Stimulated activated CD8-positive, alpha-beta memory T cell treated with anti-CD3 and anti-CD28 coated beads, Interleukin-12 subunit alpha, Interleukin-12 subunit beta, amount 100 ng/mL, for 1 hour (primary cell): ENCODE results near the gene HYAL2.
A peak's percentile ranks its signal among the peaks of the same experiment; 100 is the strongest.
"Not testable (repeated sequence)": the region's sequence is repeated elsewhere in the genome, so short reads cannot be mapped to it uniquely, and the experiment has no call there.

Experiments used
- DNase-seq: peaks from one replicate; pipeline ENCODE4 v3.0.0-alpha.2; 2020; ENCODE audit warnings: low read depth

HYAL2 gene

DNA sequence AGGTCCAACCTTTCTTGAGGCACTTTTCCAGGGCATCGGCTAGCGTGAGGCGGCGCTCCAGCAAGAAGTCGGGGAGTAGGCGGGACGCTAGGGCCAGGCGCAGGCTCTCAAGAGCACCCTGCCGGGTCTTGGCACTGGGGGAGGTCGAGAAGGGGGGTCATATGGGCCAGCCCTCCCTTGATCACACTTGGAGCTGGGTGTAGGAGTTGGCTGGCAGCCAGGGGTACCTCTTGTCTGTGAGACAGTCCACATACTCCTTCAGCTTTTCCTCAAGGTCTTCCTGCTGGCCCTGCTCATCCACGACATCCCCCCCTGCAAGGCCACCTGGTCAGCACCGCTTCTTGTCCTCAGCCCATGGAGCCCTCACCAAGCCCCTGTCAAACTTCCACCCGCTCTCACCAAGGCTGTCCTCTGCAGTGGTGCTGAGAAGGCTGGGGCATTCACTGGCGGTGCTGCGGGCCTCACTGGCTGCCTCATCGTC is 32.3 kb downstream of the HYAL2 start:
- no peak for DNase-seq

- DNase-seq = no peak
Observed at GRCh38 chr3:50289130-50289529, 33.4 kb downstream of the HYAL2 start.

DNA sequence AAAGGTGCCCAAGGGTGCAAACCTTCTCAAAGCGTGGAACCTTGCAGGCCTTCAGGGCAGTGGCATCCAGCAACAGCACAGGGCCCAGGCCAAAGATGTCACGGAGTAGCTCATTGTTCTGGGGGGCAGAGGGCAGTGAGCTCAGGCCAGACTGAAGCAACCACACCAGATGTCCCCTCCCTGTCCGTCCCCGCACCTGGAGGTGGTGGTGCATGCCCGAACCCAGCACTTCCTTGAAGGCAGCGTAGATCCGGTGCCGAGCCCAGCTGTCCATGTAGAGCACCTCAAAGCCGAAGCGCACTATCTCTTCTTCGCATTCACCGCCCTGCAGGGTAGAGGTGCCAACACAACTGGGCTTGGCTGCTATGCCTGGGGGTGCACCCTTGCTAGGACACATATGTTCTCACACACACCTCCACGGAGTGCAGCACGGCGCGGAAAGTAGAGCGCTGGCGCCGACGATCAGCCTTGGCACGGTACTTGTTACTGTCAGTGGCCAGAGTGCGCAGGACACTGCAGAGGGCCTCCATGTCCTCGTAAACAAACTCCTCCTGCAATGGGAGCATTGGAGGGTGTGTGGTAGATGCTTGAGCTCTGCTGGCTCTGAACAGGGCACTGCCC is 34.0 kb downstream of the HYAL2 start:
- no peak for DNase-seq

DNA sequence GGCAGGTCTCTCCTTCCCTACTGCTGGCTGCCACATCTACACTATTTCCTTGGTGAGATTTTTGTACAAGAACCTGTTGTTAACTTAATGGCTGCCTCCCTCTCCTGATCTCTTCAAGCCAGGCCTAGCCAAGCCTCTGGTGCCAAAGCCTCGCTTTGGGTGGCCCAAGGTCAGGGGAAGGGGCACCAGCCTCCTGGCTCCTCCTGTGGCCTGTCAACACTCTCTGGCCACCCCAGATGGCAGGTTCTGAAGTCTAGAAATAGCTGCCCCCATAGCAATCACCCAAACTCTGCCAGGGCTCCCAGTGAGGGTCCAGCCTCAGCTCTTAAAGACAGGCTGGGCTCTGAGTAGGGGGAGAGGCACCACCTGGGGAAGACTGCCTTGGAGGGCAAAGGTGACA is 35.3 kb downstream of the HYAL2 start:
- no peak for DNase-seq

DNA sequence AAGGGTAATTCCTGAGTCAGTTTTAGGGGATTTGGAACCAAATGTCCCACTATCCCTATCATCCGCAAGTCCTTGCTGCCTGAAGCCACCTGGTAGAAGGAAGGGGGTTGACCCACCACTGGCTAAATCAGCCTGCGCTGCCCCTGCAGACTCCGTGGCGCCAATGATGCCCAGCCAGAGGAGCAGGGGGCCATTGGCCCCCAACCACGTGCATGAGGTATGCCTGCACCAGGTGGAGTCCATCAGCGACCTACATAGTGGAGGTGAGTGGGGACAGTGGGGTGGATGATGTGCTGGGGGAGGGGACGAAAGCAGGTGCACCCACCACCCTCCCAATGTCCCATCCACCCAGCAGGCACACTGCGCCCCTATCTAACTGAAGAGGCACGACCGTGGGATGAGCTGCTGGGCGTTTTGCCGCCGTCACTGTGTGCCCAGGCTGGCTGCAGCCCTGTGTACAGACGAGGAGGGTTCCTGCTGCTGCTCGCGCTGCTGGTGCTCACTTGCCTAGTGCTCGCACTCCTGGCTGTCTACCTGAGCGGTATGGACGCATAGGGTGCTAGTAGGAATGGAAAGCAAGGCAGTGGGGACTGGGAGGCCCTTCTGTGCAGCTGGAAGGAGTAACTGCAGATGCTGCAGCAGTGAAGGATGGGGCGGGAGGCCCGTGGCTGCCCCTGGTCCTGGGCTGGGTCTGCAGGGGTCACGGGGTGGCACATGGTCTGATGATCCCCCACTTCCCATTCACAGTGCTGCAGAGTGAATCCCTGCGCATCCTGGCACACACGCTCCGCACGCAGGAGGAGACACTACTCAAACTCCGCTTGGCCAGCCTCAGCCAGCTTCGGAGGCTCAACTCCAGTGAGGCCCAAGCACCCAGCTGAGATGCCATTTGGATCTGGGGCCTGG is 36.0 kb downstream of the HYAL2 start:
- DNase-seq = no peak

- not testable (repeated sequence) for DNase-seq
Observed at GRCh38 chr3:50284121-50284520, 38.4 kb downstream of the HYAL2 start.

- DNase-seq = no peak
Observed at GRCh38 chr3:50279255-50280016, 43.1 kb downstream of the HYAL2 start.

DNA sequence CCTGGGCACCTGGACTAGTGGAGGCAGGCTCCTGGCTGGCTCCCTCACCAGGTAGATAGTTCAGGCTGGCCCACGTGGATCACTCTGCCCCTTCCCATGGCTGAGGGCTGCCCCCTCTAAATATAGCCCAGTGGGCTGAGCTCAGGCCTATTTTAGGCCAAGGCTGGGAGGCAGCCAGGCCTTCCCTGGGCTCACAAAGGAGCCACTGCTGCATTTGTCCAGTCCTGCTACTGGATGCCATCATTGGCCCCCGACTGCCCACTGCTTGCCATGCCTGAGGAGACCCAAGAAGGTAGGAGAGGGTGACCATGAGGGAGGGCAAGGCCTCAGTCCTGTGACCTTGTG is 43.7 kb downstream of the HYAL2 start, which contains the start of gene LSMEM2:
Gene LSMEM2, plus strand, starts transcription at position 208 of the 345 bp plus-strand sequence. Its CDS starts 27 bp downstream, at position 235.
- no peak for DNase-seq

DNA sequence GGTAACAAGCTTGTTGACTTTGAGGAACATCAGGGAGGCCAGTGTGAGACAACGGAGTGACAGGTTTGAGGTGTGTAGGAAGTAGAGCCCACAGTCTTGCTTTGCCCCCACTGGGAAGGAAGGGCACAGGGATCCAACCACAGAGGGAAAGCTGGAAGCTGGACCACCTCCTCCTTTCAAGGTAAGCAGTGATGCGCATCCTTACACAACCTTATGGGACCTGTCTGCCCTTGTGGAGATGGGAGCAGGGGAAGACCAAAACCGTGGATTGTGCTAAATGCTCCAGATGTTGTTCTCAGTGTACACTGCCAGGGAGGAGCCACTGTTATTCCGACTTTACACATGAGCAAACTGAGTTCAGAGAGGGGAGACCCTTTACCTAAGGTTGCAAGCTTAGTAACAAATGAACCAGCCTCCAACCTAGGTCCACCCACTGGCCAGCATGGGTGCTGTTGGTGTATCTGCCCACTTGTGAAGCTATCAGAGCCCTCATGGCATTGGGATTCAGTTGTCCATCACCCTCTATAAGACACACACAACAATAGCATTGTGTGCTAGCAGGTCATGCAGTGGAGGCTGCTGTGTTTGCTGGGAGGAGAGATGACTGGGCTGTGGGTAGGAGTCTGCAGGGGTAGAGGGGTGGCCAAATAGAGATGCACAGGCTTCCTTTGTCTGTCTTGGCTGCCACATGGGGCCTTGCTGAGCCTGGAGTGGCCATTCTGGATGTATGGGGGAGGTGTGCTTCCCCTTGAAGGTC is 44.2 kb downstream of the HYAL2 start:
- no peak for DNase-seq

DNA sequence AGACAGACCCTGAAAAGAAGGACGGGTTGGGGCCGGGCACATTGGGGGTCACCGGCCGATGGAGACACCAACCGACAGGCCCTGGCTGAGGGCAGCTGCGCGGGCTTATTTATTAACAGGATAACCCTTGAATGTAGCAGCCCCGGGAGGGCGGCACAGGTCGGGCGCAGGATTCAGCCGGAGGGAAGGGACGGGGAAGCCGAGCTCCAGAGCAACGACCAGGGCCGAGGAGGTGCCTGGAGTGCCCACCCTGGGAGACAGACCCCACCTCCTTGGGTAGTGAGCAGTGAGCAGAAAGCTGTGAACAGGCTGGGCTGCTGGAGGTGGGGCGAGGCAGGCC is 45.8 kb downstream of the HYAL2 start:
- DNase-seq = no peak

DNA sequence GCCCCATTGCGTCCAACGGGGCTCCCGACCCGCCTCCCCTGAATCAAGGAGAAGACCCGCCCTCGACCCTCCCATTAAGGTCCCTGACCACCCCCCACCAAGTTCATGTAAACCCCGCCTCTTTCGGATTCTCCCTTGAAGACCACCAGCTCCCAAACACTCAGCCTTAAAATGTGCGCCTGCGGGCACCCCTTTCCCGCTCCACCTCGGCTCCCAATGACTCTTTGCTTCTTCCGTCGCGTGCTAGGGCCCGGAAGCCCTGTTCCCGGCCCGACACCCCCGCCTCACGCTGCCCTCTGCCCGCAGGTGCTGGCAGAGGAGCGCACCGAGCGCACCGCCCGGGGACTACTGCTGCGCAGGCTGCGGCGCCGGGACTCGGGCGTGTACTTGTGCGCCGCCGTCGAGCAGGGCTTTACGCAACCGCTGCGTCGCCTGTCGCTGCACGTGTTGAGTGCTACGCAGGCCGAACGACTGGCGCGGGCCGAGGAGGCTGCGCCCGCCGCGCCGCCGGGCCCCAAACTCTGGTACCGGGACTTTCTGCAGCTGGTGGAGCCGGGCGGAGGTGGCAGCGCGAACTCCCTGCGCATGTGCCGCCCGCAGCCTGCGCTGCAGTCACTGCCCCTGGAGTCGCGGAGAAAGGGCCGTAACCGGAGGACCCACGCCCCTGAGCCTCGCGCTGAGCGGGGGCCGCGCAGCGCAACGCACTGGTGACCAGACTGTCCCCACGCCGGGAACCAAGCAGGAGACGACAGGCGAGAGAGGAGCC is 46.4 kb downstream of the HYAL2 start:
- DNase-seq = no peak

- no peak for DNase-seq
Observed at GRCh38 chr3:50275141-50275995, 47.2 kb downstream of the HYAL2 start.

DNA sequence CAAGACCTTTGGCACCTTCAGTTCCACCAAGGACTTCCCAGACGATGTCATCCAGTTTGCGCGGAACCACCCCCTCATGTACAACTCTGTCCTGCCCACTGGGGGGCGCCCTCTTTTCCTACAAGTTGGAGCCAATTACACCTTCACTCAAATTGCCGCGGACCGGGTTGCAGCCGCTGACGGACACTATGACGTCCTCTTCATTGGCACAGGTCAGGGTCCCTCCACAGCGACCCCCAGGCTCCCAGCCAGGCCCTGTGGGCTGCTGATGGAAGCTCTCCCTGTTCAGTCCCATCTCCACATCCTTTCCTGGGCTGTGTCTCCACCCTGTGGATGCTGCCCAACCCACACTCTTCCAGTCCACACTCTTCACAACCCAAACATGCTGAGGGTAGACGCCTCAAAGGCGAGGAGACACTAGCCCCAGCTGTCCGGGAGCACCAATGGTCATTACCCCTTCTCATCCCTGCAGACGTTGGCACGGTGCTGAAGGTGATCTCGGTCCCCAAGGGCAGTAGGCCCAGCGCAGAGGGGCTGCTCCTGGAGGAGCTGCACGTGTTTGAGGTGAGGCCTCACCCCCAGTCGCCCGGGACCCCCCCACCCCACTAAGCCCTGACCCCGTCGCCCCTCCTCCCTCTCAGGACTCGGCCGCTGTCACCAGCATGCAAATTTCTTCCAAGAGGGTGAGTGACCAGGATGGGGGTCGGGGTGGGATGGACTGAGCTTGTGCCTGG is 48.0 kb downstream of the HYAL2 start:
- DNase-seq = peak; percentile 59

GRCh38 chr3:50273689-50274065 is 48.9 kb downstream of the HYAL2 start:
- DNase-seq = no peak

DNA sequence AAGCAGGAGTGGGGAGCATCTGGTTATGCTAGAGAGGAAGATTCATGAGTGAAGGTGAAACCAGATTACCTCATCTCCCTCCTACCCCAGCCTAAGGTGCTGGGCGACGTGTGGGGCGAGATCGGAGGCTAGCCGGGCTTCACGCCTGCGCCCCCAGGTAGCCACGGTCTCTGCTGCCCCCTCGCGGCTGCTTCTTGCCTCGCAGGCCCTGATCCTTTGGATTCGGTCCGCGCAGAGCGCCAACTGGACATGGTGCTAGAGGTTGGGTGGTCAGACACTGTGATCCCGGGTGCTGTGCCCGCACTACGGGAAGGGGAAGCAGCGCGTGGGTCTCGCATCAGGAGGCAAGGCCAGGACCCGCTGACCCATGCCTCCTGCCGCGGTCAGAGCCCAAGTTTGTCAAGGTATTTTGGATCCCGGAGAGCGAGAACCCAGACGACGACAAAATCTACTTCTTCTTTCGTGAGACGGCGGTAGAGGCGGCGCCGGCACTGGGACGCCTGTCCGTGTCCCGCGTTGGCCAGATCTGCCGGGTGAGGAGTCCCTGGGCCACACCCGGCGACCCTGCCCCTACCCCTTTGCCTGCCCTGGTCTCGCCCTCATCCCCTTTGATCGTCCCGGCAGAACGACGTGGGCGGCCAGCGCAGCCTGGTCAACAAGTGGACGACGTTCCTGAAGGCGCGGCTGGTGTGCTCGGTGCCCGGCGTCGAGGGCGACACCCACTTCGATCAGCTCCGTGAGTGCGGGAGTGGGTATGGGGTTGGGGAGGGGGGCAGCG is 49.4 kb downstream of the HYAL2 start:
- DNase-seq = peak; percentile 81

GRCh38 chr3:50272538-50272910 is 50.0 kb downstream of the HYAL2 start:
- not testable (repeated sequence) for DNase-seq

DNA sequence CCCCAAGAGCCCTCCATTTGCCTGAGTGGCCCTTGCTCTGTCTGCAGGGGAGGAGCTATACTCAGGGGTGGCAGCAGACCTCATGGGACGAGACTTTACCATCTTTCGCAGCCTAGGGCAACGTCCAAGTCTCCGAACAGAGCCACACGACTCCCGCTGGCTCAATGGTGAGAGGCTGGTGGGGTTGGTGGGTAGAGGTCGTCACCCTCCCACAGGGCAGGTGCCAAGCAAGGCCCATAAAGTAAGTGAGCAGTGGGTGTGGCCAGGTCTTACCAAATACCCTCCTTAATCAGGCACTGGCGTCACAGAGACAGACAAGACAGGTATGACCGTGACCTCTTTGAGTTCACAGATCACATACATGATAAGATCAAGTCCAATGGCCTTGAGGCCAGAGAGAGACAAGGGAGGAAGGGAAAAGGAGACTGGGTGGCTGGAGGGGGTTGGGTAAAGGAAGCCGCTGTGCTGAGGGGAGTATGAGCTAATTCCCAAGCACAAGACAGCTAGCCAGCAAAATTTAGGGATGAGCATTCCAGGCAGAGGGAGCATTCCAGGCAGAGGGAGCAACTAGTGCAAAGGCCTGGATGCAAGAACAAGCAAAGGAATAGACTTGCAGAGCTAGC is 51.1 kb downstream of the HYAL2 start:
- no peak for DNase-seq
